Esophagus muscularis mucosa (tissue), 4 donors: ENCODE measurements around the gene PRMT5. TPM values are rescaled to one million over a fixed set of nuclear protein-coding genes. Genes with fewer than 3 reads are reported as not detected.

Experiments
- DNase-seq: peaks from one replicate; pipeline ENCODE4 v3.0.0-alpha.2; 2017; ENCODE audit errors: extremely low spot score
- H3K27ac ChIP-seq, 4 donors: fragments of 200-600 bp; sonication (generic); replicated peaks in 1 of 4; 1 replicate in 3 of 4; 2 replicates in 1 of 4; pipeline ENCODE4 v1.5.1; 2016 to 2019; ENCODE audit warnings: mild to moderate bottlenecking in 1 of 4
- H3K27me3 ChIP-seq, 4 donors: fragments of 200-600 bp; sonication (generic); one replicate each; pipeline versions ENCODE4 v1.5.1 to v1.6.0; 2016 to 2019
- H3K36me3 ChIP-seq, 4 donors: fragments of 200-600 bp; sonication (generic); one replicate each; pipeline ENCODE4 v1.5.1; 2016 to 2019
- H3K4me1 ChIP-seq, 4 donors: fragments of 200-600 bp; sonication (generic); one replicate each; pipeline ENCODE4 v1.5.1; 2016 to 2019
- H3K4me3 ChIP-seq, 4 donors: fragments of 200-600 bp; sonication (generic); 1 replicate in 2 of 4; 2 replicates in 2 of 4; pipeline ENCODE4 v1.5.1; 2016 to 2019; ENCODE audit warnings: mild to moderate bottlenecking in 4 of 4, moderate library complexity in 1 of 4
- H3K9me3 ChIP-seq, 4 donors: fragments of 200-600 bp; sonication (generic); 1 replicate in 3 of 4; 2 replicates in 1 of 4; pipeline ENCODE4 v1.5.1; 2016 to 2019
- EP300 ChIP-seq: sonication (generic); formaldehyde crosslinking; IDR thresholded peaks from one replicate; pipeline ENCODE4 v1.6.1; 2017; ENCODE audit warnings: antibody characterized with exemption
- POLR2A ChIP-seq: fragments of 450-650 bp; IDR thresholded peaks from one replicate; pipeline ENCODE4 v1.6.1; 2017; ENCODE audit warnings: antibody characterized with exemption, moderate library complexity, mild to moderate bottlenecking, low read depth
- POLR2AphosphoS5 ChIP-seq, 2 donors: sonication (generic); formaldehyde crosslinking; IDR thresholded peaks; one replicate each; pipeline ENCODE4 v1.6.1; 2017; ENCODE audit warnings: antibody characterized with exemption in 2 of 2
- WGBS: methylation state at CpG from one replicate; pipeline ENCODE4 v1.1.5; 2018; 5-methylcytosine and 5-hydroxymethylcytosine counted together
- intact Hi-C: fragments of 100-400 bp; cut with DNase I; formaldehyde crosslinking; loops from one replicate; pipeline ENCODE4 v1.15.1; 2023
- total RNA-seq, 4 donors: library from RNA; depleted of rRNA; stranded (reverse); fragments of >200 nt; gene quantifications; one replicate each; pipeline versions ENCODE4 v1.1.0 to v1.2.1, GENCODE V29; 2016
- TF ChIP-seq, protein P1 (sequence below), 3 experiments: fragments of 200-600 bp in 2 of 3; fragments of 450-650 bp in 1 of 3; sonication (generic) in 2 of 3; IDR thresholded peaks; one replicate each; pipeline ENCODE4 v1.5.1; 2017 to 2019; ENCODE audit warnings: antibody characterized with exemption in 3 of 3, mild to moderate bottlenecking in 2 of 3, moderate library complexity in 1 of 3

Gene PRMT5
- total RNA-seq, 4 donors from 2014 or later = 35.5 to 51.0 (median 44.8) TPM

DNA sequence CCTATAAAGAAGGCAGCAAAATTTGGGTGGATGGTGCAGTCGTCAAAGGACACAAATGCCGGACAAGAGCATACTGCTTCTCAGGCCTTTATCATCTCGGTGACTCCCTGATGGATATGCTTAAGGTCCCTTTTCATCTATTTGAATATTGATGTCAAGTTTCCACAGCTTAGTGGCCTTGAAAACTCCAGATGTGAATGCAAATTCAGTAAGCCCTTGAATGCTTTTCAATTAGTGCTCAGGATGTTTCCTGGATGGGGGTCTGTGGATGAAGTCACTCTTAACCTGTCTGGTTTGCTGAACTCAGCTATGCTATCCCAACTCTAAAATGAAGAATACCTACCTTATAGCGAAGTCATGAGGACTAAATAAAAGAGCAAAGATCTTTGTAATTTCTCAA, 35.5 kb downstream of the PRMT5 start:
- WGBS = 94% methylated on average over 4 of the region's 4 CpGs
- TF ChIP-seq, protein P1, sequence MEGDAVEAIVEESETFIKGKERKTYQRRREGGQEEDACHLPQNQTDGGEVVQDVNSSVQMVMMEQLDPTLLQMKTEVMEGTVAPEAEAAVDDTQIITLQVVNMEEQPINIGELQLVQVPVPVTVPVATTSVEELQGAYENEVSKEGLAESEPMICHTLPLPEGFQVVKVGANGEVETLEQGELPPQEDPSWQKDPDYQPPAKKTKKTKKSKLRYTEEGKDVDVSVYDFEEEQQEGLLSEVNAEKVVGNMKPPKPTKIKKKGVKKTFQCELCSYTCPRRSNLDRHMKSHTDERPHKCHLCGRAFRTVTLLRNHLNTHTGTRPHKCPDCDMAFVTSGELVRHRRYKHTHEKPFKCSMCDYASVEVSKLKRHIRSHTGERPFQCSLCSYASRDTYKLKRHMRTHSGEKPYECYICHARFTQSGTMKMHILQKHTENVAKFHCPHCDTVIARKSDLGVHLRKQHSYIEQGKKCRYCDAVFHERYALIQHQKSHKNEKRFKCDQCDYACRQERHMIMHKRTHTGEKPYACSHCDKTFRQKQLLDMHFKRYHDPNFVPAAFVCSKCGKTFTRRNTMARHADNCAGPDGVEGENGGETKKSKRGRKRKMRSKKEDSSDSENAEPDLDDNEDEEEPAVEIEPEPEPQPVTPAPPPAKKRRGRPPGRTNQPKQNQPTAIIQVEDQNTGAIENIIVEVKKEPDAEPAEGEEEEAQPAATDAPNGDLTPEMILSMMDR (IDR thresholded peaks at IDR 0.05) = no peak
- TF ChIP-seq POLR2A = no peak
- TF ChIP-seq EP300 = no peak
- TF ChIP-seq POLR2AphosphoS5 (IDR thresholded peaks at IDR 0.05) = no peak
- H3K9me3 ChIP-seq = no peaks in the 10 kb centered on the region
- peaks cover 7 to 19% (median 16%) of the 10 kb centered on the region in 4 donors for H3K4me1 ChIP-seq
- no peak overlapping the region for H3K4me3 ChIP-seq
- no peak for DNase-seq
- H3K36me3 ChIP-seq = no peaks in the 10 kb centered on the region
- intact Hi-C loops = no loop called here
- H3K27me3 ChIP-seq = no peaks in the 10 kb centered on the region
- H3K27ac ChIP-seq = no peak overlapping the region

DNA sequence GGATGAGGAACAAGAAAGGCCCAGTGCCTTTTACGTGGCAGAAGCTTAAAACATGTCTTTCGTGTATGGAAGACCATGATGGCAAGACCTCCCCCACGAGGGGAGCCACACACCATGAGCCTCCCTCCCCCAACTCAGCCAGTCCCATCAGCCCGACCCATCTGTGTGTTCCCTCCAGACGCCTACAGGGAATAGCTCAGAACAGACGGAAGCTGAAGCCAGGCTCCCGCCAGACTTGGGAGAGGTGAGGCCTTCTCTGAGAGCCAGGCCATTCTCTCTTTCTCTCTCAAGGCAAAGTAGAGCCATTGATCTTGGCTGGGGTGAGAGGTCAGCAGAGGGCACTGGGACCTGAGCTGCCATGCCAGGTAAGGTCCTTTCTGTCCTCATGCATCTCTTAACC, 36.7 kb downstream of the PRMT5 start:
- H3K27ac ChIP-seq = no peak overlapping the region
- WGBS = 85% methylated on average over 4 of the region's 7 CpGs
- no peaks in the 10 kb centered on the region for H3K9me3 ChIP-seq
- no peak overlapping the region for H3K4me3 ChIP-seq
- peaks cover 3 to 17% (median 13%) of the 10 kb centered on the region in 4 donors for H3K4me1 ChIP-seq
- H3K27me3 ChIP-seq = no peaks in the 10 kb centered on the region
- no peak for TF ChIP-seq EP300
- TF ChIP-seq, protein P1 (IDR thresholded peaks at IDR 0.05) = no peak
- no peak for TF ChIP-seq POLR2AphosphoS5 (IDR thresholded peaks at IDR 0.05)
- no peak for TF ChIP-seq POLR2A
- no peaks in the 10 kb centered on the region for H3K36me3 ChIP-seq
- intact Hi-C loops = no loop called here
- DNase-seq = no peak

GRCh38 chr14:22890416-22890815, 38.8 kb downstream of the PRMT5 start:
- whole genome bisulfite sequencing = 82% methylated on average over 1 of the region's 1 CpG
- no peaks in the 10 kb centered on the region for H3K36me3 ChIP-seq
- TF ChIP-seq, protein P1 (IDR thresholded peaks at IDR 0.05) = no peak
- TF ChIP-seq POLR2A = no peak
- no peak for TF ChIP-seq POLR2AphosphoS5 (IDR thresholded peaks at IDR 0.05)
- TF ChIP-seq EP300 = no peak
- H3K9me3 ChIP-seq = no peaks in the 10 kb centered on the region
- no peak overlapping the region for H3K27ac ChIP-seq
- no peak overlapping the region for H3K4me3 ChIP-seq
- DNase-seq = no peak
- no peaks in the 10 kb centered on the region for H3K27me3 ChIP-seq
- peaks cover 17 to 26% (median 20%) of the 10 kb centered on the region in 4 donors for H3K4me1 ChIP-seq
- intact Hi-C loops = no loop called here

DNA sequence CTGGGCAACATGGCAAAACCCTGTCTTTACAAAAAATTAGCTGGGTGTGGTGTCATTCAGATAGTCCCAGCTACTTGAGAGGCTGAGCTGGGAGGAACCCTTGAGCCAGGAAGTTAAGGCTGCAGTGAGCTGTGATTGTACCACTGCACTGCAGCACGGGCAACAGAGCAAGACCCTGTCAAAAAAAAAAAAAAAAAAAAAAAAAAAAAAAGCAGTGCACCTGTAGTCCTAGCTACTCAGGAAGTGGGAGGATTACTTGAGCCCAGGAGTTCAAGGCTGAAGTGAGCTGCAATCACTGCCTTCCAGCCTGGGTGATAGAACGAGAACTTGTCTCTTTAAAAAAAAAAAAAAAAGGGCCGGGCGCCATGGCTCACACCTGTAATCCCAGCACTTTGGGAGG, 40.5 kb downstream of the PRMT5 start:
- no peaks in the 10 kb centered on the region for H3K36me3 ChIP-seq
- H3K27me3 ChIP-seq = no peaks in the 10 kb centered on the region
- no peak overlapping the region for H3K27ac ChIP-seq
- intact Hi-C loops = no loop called here
- no peak overlapping the region for H3K4me3 ChIP-seq
- no peaks in the 10 kb centered on the region for H3K9me3 ChIP-seq
- DNase-seq = no peak
- peaks cover 17 to 26% (median 20%) of the 10 kb centered on the region in 4 donors for H3K4me1 ChIP-seq
- WGBS = 79% methylated on average over 4 of the region's 4 CpGs
- TF ChIP-seq, protein P1 (IDR thresholded peaks at IDR 0.05) = no peak
- TF ChIP-seq POLR2AphosphoS5 (IDR thresholded peaks at IDR 0.05) = no peak
- TF ChIP-seq EP300 = no peak
- TF ChIP-seq POLR2A = no peak

- no peaks in the 10 kb centered on the region for H3K9me3 ChIP-seq
- 89% methylated on average over 3 of the region's 5 CpGs for WGBS
- DNase-seq = no peak
- H3K36me3 ChIP-seq = no peaks in the 10 kb centered on the region
- peak overlapping the region in 1 of 4 donors; percentile 74 for H3K4me3 ChIP-seq
- peaks cover 20 to 33% (median 26%) of the 10 kb centered on the region in 4 donors for H3K4me1 ChIP-seq
- intact Hi-C loops = no loop called here
- peaks cover 0 to 5% (median 0%) of the 10 kb centered on the region in 4 donors for H3K27me3 ChIP-seq
- no peak for TF ChIP-seq POLR2AphosphoS5 (IDR thresholded peaks at IDR 0.05)
- TF ChIP-seq, protein P1 (IDR thresholded peaks at IDR 0.05) = no peak
- no peak for TF ChIP-seq POLR2A
- TF ChIP-seq EP300 = no peak
- no peak overlapping the region for H3K27ac ChIP-seq
Measured at GRCh38 chr14:22887990-22888378, 41.2 kb downstream of the PRMT5 start.
